GM11168 (cell line): ENCODE results near the gene AHRR.

Source experiments
- in situ Hi-C: fragments of 300-500 bp; cut with MboI; formaldehyde crosslinking; loops from one replicate; pipeline ENCODE4 v1.12.0; 2022; ENCODE audit warnings: low sequenced_read_pairs; ENCODE audit not compliant: unreplicated experiment

Gene AHRR

DNA sequence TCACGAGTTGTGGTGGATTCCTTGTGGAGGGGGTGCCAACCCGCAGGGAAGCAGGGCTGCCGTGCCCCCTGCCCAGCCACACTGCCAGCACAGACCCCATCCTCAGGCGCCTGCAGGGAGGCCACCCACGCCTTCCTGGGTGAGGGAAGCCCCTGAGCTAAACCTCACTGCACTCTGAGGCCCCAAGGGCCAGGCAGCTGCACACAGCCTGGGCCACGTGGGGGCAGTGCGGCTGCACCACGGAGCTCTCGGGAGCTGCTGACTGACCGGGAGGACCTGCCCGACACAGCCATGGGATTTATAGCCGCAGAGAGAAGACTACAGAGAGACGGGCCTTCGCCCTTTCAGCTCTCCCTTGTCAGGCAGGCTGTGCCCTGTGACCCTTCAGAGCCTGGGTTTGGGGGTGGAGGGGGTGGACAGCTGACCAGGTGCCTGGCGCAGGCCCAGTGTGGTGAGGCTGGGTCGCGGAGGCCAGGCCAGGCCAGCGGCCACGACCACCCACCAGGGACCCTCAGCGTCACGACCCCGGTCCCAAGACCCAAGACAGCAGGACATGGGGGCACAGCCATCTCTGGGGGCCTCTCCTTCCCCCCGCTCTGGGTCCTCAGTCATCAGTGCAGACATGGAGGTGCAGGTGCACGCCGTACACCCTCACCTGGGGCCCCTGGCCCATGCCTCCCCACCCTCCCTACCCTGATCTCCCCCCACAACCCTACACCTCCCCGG, 4.3 kb upstream of the AHRR start:
- in situ Hi-C loops: loop anchor here (10.0 kb wide), 1 partner anchor 118 kb away; no protein-coding TSS in a partner anchor

DNA sequence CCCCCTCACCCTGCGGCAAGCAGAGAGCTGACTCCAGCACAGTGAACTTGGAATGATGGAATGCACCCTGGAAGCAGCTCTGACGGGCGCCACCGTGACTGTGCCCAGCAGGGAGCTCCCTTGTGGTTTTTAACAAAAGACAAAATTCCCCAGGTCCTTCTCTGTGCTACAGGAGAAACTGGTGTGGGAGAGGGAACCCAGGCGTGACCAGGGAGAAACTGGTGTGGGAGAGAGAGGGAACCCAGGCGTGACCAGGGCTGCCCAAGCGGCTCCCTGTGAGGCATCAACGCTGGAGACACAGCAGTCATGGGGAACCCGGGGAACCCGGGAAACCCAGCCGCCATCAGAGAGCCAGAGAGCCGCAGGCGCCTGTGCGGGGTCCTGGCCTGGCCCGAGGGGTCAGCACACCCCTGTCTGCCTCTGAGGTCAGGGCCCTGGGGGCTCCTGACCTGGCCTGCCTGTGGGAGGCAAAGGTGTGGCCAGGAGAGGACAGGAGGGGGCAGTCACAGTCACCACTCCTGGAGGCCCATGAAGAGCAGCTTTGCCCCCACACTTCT, 3.1 kb upstream of the AHRR start:
- in situ Hi-C loops: loop anchor here (10.0 kb wide), 1 partner anchor 116 kb away; no protein-coding TSS in a partner anchor

DNA sequence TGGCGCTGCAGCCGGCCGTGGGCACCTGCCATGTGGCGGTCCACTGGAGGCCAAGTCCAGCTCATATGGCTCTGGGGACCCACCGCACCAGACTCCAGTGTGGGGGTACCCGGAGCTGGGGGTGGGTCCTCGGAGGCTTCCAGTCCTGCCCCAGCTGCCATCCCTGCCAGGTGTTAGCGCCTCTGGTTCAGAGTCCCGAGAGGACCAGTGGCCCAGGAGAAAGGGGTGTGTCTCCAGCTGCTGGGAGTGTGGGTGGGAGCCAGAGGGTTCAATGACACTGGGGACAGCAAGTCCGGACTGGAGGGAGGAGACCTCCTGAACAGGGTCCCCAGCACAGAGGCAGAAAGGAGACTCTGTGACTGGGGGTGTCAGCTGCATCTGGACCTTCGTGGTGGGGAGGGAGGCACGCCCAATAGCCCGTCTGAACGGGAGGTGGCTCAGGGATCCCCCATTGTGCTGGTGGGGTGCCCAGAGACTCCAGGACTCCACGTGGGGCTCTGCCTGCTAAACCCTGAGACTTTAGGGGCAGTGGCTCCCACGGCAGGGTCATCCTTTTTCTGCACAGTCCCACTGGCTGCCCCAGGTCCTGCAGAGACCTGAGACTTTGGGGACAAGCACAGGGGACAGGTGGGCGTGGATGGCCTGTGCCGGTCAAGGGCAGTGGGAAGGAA, 2.4 kb upstream of the AHRR start:
- in situ Hi-C loops: loop anchor here (10.0 kb wide), 1 partner anchor 116 kb away; no protein-coding TSS in a partner anchor

GRCh38 chr5:320524-321229, 837 bp upstream of the AHRR start:
- in situ Hi-C loops: no loop called here

DNA sequence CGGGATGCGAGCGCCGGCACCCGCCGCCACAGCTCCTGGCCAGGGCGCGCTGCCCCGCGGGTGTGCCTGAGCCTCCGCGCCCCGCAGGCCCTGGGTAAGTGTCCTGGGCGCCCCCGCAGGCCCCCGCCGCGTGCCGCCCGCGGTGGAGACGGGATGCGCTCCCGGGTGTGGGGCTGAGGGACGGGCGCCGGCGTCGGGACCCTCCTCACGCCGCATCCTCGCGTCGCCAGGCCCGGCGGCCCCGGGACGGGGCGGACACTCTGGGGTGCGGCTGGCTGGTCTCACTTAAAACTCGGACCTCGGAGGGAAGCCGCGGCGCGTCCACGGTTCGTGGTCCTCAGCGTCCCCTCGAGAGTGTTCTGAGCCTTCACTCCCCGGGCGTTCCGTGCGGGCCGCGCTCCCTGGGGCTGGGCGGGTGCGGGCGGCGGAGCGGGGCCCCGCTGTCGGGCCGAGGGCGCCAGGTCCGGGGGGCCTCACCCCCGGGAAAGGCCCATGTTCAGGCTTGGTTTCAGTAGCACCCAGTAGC, 275 bp downstream of the AHRR start:
- in situ Hi-C loops: no loop called here

DNA sequence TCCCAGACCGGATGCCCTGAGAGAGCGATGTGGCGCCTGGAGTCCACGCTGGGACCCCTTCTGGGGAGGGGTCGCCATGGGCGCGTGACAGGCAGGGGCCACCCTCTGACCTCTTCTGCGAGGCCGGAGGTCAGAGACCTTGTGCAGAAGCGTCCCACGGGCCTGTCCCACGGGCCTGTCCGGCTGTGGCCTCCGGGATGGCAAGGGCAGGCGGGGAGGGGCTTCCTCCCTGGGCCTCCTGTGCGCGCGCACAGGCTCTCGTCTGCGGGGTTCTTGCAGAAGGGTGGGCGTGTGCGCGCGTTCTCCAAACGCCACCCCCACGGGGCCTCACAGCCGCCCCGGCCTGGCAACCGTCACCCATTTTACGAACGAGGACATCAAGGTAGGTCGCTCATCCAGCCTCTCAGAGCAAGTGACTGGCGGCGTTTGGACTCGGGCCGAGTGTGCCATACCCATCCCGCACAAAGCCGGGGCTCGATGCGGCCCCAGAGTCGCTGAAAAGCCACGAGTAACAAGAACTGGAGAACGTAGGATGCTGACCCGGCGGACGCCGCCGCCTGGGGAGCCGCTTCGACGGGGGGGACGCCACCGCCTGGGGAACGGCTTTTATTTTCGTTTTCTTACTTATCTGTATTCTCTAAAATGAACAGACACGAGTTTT, 897 bp downstream of the AHRR start:
- in situ Hi-C loops: no loop called here

DNA sequence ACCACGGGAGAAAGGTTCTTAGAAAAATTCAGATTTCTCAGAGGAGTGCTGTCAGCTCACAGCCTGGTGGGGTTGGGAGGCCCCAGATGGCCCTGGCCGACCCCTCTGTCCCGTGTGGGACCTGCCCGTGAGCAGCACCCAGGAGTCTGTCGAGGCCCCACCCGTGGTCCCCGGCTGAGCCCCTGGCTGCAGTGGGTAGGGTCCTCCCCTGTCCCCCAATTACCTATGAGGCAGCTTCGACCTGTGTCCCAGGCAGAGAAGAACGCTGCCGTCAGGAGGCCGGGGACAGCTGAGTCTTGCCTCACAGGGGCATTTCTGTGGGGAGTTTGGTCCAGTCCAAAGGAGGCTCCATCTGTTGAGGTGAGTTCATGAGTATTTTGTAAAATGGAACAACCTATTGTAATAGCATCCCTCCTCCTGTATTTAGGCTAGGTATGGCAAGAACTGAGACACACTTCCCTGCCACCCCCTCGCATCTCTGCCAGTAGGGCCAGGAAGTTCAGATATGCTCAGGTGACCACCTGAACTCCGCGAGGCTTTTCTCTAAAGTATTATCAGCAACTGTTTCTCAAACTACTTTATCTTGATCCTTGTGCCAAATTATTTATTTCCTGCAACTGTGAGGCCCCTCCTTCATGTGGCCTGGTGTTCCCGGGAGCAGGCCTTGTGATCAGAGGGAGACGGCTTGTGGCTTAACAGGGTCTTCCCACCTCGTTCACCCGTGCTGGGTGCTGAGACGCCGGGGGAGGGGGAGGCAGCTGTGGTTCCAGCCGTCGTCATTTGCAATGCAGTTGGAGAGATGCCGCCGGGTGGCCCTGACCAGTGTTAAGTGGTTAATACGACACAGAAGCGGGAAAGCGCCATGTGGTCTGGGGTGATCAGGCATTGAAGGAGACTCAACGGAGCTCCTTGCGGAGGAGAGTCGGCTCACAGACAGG, 1.7 kb downstream of the AHRR start:
- in situ Hi-C loops: no loop called here

- in situ Hi-C loops: no loop called here
Measured at GRCh38 chr5:324736-325612, 3.5 kb downstream of the AHRR start.

- in situ Hi-C loops: no loop called here
Measured at GRCh38 chr5:326109-326508, 4.6 kb downstream of the AHRR start.

- in situ Hi-C loops: no loop called here
Measured at GRCh38 chr5:329121-329735, 7.7 kb downstream of the AHRR start.

DNA sequence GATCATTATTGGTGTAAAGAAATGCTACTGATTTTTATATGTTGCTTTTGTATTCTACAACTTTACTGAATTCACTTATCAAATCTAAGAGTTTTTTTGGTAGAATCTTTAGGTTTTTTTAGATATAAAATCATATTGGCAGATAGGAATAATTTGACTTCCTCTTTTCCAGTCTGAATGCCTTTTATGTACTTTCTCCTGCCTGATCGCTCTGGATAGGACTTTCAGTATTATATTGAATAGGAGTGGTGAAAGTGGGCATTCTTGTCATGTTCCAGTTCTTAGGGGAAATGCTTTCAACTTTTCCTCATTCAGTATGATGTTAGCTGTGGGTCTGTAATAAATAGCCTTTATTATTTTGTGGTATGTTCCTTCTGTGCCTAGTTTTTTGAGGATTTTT, 8.3 kb downstream of the AHRR start:
- in situ Hi-C loops: no loop called here

GRCh38 chr5:332843-333242, 11.3 kb downstream of the AHRR start:
- in situ Hi-C loops: no loop called here

DNA sequence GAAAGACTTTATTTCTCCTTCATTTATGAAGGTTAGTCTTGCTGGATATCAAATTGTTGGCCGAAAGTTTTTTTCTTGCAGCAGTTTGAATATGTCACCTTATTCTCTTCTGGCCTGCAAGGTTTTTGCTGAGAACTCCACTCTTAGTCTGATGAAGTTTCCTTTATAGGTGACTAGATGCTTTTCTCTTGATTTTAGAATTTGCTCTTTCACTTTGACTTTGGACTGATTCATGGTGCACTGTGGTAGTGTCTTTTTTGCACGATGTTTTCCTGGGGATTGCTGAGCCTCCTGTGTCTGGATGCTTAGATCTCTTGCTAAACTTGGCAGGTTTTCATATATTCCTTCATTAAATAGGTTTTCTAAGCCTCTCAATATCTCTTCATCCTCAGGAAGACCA, 12.4 kb downstream of the AHRR start:
- in situ Hi-C loops: no loop called here

GRCh38 chr5:334903-335739, 13.6 kb downstream of the AHRR start:
- in situ Hi-C loops: no loop called here

DNA sequence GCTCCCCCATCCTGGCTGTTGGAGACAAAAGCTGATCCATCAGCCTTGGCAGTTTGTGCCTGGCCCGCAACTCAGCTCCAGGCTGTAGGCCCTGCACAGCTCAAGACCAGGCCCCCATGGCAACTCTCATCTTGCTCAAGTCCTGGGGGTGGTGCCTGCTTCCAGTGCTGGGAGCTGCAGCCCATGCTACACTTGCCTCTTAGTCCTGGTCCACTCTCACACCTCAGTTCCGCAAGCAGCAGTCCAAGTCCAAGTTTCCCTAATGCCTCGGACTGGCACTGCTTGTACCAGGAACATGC, 14.2 kb downstream of the AHRR start:
- in situ Hi-C loops: no loop called here

DNA sequence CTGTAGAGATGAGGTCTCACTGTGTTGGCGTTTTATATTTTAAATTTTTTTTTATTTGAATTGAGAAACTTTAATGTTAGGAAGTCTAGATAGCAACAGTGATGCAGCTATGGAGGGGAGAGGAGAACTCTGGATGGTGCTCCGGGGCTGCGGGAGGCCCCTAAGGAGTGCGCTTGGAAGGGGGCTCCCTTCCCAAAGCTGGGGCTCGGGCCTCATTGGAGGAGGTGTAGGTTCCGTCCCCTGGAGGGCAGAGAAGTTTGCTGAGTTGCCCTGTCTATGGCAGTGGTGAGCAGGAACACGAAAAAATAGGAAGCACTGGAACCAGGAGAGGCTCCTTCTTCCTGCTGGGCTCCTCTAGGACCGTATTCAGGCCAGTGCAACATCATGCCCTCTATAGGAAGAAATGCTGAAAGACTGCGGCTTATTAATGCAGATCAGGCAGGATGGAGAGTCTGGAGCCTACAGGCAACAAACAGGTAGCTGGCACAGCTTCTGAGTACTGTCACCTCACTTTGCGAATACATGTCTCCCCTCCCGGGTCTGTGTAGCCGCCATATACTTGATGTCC, 16.1 kb downstream of the AHRR start:
- in situ Hi-C loops: no loop called here
